HG03280 (cell line): Measurements from ENCODE around the gene TGOLN2.
"Not testable (repeated sequence)": the region's sequence is repeated elsewhere in the genome, so short reads cannot be mapped to it uniquely, and the experiment has no call there.

Experiments
- ATAC-seq: cut with Tn5 transposase; IDR thresholded peaks from one replicate; pipeline ENCODE4 v1.9.1; 2021; ENCODE audit warnings: mild to moderate bottlenecking, moderate library complexity; ENCODE audit not compliant: unreplicated experiment

Gene TGOLN2

DNA sequence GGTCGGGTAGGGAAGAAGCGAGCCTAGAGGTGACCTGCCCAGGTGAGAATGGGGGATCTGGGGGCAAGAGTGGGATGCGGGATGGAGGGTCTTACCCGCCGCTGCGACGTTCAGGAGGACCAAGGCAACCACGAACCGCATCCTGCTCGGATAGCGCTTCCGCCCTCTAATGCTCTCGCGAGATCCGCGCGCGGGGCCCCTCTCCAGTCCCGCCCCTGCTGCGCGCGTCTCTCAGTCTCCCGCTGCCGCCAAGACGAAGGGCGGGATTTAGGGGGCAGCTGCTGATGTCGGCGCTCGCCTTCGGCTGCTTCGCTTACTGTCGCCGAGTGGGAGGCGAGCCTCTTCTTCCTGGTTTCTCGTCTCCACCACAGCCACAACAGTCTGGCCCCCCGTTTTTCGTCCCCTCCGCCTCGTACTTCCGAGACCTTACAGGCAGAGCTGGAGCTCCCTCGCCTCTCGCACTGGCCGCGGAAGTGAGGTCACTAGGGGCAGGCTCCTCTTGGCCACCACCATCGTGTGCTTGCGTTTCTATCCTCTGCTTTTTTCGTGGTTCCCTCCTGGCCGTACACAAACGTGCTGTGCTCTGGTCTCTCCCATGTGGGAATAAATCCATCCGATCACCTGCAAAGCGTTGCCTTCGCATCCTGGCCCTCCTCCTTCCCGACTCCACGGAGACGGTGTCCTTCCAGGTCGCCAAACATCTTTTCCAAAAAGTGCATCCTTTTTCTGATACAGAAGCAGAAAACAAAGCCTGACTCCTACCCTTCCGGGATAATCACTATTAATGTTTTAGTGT is at the start of gene TGOLN2:
Gene TGOLN2 (minus strand): TSS at position 168 of the 796 bp plus-strand sequence. CDS start 27 bp downstream, at position 141.
- peak; percentile 82 for ATAC-seq

DNA sequence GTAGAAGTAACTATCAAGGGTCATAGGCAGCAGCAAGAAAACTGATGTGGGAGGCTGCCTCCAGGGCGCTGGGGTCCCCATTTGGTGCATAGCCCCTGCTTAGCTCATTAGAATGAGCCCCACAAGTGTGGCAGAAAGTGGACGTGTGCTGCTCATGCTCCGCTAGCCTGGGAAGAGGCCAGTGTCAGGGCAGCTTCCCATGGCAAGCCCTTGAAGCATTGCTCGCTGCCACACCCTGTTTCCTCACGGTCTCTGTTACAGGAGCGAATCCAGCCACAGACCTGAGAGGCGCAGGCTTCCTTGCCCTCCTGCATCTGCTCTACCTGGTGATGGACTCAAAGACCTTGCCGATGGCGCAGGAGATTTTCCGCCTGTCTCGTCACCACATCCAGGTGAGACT is 49.3 kb upstream of the TGOLN2 start:
- ATAC-seq = no peak

DNA sequence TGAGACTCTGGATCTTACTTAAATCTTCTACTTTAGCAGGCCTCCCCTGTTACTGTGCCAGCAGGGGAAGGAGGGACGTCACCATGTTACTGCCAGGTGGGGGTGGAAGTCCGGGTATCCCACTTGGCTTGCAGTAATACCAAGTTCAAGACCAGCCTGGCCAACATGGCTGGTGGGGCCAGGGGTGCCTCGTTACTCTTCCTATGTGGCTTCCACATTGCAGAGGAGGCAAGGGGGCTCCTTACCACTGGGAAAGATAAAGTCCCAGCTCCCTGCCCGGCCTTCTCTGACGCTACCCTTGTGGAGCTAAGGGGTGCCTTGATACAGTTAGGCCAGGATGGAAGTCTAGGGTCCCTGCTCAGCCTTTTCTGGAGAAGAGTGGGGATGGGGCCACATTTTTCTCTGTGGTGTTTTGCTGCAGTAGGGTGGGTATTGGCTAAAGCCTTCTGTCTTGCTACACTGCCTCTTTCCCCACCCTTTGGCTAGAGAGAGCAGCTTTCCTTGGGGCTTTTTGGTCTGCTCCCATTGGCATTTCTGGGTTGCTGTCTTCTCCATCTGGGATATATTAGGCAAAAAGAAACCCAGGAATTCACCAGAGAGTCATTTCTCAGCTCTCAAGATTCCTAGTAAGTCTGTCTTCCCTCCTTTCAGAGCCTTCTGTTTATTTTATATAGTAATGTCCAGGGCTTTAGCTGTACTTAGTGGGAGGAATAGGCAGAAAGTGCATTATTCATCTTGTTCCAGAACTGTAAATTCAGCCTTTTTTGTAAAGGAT is 48.7 kb upstream of the TGOLN2 start:
- no peak for ATAC-seq

DNA sequence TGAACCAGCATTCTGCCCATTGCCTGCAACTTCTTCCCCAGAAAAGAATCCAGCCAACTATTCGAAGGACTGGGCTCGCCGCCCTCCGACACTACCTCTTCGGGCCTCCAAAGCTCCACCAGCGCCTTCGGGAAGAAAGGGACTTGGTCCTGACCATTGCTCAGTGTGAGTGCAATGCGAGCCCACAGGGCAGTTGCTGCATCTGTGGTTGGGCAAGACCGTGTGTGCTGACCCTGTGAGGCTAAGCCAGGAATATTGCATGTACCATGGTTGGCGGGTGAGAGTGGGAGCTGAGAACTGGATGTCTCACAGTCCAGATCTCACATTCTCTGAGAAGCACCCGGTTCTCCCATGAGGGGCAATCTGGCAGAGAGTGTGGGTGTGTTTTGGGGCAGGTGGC is 43.3 kb upstream of the TGOLN2 start:
- ATAC-seq = no peak

DNA sequence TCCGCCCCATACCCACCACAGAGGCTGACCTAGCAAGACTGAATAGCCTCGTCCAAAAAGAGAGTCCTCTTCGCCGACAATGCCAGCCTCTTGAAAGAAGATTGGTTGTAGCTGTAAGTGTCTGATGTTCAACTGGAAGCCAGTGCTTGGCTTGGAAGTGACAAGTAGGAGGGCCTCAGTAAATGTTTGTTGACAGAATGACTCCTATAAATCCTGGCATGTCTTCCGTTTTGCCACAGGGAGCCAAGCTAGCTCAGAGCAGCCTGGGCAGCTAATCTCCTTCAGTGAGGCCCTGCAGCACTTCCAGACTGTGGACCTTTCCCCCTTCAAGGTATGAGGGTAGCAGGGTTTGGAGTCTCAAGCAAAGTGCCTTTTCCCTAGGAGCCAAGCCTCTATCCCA is 41.7 kb upstream of the TGOLN2 start:
- no peak for ATAC-seq

DNA sequence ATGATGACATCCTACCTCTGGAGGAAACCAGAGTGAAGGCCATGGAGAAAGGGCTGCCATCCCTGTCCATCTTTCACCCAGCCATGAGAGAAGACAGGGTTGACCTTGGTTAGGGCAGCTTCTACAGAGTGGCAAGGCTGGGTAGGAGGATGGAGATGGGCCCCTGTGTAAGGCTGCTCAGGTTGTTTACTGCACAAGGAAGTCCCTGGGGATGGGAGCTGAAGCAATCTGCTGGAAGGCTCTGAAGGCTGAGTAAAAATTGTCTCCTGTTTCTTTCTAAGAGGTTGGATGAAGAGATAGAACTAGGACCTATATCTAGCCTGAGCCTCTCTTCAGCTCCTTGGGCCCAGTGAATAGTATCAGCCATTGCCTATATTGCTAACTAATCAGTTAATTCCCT is 41.1 kb upstream of the TGOLN2 start:
- ATAC-seq = no peak

DNA sequence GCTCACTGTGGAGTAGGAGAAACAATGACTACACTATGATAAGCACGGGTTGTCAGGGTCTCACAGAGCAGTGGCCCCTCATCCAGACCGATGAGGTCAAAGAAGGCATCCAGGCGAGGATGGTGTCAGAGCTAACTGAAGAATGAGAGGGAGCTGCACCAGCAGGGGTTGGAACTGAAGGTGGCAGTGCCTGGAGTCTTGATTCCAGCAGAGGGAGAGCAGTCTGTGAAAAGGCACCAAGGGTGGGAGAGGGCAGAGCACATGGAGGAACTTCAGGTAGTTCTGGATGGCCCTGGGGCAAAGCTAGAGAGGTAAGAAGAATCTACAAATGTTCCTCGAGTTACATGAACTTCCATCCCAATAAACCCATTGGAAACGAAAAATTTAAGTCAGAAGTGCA is 39.4 kb upstream of the TGOLN2 start:
- no peak for ATAC-seq

DNA sequence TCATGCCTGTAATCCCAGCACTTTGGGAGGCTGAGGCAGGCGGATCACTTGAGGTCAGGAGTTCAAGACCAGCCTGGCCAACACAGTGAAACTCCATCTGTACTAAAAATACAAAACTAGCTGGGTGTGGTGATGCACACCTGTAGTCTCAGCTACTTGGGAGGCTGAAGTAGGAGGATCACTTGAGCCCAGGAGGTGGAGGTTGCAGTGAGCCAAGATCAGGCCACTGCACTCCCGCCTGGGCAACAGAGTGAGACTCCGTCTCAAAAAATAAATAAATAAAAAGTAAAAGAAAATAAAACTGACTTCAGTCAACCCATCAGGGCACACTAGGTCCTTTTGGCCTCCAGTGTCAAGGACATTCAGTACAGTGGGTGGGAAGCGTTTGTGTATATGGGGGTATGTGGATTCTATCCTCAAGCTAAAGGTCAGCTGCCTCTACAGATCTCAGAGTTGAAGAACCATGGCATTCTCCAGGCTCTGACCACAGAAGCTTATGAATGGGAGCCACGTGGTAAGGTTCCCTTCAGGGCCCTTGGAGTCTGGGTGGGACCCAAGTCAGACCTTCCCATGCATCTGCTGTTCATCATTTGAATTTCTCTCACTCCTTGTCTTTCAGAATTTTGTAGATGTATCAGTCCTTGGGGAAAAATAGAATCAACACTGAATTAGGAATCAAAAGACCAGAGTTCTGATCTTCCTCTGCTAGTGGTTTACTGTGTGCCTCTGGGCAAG is 35.0 kb upstream of the TGOLN2 start:
- not testable (repeated sequence) for ATAC-seq

DNA sequence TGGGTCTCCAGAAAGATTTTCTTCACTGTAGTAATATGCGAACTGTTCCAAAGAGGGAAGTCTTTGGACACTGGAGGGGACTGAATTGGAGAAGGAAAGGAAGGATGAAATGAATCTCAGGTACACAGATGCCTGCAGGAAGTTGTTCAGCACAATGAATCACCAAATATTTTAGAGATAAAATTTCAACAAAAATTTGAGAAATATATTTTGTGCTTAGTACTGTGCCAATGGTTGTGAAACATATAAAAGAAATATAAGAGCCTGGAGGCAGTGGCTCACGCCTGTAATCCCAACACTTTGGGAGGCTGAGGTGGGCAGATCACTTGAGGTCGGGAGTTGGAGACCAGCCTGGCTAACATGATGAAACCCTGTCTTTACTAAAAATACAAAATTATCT is 29.9 kb upstream of the TGOLN2 start:
- no peak for ATAC-seq

DNA sequence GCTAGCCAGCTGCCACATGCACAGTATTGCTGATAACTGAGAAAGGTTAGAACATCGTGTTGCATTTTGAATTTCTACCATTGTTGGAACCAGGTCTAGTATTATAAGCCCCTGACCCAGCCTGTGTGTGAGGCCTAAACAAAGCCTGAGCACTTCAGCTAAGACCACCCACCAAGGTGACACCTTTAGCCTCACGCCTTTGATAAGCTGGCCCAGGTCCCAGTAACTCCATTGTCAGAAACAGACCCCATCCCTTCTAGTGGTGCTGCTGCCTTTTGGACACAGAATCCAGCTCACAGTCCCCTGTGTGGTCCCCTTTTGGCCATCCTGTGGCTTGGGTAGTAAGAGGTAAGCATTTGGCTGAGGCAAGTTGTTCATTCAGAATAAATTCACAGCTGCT is 28.4 kb upstream of the TGOLN2 start:
- ATAC-seq = no peak

DNA sequence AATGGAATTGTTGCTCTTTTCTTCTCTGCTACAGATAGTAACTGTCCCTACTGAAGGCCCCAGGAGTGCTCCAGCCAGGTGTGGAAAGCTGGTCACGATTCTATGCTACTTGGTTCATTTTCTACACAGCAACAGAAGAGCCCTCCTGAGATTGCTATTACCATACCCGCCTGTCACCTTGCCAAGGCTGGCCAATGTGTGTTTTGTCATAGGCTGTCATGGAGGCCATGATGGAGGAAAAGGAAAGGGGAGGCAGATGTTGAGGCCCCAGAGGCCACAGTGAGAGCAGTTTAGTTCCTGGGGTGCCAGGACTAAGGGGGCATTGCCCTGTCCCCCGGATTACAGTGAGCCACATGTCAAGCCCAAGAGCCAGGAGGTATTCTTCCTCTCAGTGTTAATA is 27.7 kb upstream of the TGOLN2 start:
- no peak for ATAC-seq

DNA sequence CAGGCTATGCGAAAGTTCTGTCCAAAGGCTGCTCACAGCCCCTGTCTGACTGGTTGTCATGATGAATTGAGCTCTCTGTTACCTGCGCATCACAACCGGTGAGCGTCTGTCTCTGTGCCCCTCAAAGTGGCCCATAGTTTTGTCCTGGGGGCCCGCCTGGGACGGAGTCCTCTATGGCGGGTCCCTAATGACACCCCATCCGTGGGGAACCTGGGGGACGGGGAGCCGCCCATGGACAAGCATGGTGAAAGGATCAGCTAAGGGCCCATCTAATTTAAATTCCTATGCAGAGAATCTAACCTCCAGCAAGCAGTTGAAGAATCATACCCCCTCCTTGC is 27.3 kb upstream of the TGOLN2 start:
- ATAC-seq = peak; percentile 9

DNA sequence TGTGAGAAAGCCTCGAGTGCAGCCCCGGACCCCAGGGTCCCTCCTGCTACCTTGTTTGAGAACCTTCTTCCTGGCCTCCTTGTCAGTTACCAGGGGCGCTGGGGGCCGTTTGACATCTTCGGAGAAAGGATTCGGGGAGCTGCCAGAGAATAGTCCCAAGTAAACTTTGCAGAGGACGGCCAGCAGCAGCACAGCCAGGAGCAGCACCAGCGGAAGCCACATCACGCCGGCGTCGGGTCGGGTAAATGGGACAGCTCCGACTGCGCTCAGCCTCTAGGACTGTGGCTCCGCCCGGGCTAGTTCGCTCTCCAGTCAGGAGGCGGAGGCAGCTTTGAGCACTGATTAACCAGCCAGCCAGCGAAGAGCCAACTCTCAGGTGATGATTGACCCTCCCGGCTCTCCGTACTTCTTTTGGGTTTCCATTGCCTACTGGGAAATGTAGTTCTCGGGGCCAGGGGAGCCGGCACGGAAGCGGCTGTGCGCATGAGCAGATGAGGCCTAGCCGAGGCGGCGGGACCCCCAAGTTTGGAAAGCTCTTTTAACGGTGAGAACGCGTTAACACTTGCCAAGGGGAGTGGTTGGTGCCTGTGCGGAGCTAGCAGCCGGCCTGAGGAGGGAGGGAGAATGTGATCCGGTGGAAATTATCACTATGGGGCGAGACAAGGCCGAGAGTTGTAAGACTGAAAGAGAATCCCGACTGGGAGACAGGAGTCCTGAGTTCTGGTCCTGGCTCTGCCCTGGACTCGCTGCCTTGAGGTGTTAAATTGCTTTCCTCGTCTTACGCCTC is 26.7 kb upstream of the TGOLN2 start, which contains the start of the genes ELMOD3 and RETSAT:
Gene ELMOD3 (plus strand): TSS at position 484 of the 787 bp plus-strand sequence. CDS start 2,430 bp downstream, outside the sequence.
Gene RETSAT (minus strand): TSS at position 243 of the 787 bp plus-strand sequence. CDS start 21 bp downstream, at position 222.
- peak; percentile 96 for ATAC-seq

DNA sequence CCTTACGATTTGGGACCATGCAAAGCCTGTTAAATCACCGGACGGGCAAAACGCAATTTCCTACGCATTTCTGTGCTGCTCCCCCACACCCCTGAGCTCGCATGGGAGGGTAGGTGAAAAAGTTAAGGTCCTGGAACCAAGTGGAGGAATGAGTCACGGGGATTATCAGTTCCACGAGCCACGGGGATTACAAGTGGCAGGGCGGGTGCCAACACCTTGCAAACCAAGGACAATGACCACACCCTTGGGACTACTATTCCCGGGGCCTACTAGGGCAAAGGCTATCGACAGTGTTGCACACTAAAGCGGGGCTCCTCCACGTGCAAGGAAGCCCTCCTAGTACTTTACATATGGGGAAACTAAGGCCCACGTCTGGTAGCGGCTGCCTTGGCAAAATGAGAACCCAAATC is 26.1 kb upstream of the TGOLN2 start:
- ATAC-seq = peak; percentile 7

DNA sequence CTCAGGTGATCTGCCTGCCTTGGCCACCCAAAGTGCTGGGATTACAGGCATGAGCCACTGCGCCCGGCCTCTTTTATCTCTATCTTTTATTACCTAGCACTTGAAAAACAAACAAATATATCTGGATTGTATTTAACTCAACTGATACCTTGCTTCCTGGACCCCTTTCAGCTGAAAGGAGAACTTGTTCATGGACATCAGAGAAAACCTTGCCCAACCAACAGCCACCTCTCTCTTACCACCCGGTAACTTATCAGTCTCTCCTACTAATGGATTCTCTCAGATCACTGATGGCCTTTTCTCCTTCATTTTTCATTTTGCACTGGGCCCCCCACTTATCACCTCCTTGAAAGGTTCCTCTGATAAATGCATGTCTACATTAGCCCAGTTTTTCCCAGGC is 19.8 kb upstream of the TGOLN2 start:
- no peak for ATAC-seq

DNA sequence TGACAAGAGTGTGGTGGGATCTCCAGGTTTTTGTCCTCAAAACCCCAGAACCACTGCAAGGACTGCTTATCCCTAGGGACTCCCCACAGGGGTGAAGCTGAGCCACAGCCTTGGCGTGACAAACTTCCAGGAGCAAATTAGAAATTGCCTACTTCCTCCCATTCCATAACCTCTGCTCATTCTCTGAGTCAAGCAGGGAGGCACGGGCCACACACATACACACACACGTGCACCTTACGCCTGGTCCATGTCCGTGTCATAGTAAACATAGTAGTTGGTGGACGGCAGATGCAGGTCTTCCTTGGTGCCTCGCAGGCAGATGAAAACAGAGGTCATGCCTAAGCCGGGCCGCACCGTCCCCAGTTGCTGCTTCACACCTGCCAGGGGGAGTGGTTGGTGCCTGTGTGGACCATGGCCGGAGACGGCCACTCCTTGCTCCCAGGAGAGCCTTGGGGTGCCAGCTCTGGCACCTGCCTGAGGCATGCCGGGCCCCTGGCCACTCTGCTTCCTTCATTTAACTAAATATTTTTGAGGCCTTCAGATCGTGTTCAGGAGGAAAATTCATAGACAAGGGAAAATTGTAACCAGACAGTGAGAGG is 16.7 kb upstream of the TGOLN2 start:
- no peak for ATAC-seq

DNA sequence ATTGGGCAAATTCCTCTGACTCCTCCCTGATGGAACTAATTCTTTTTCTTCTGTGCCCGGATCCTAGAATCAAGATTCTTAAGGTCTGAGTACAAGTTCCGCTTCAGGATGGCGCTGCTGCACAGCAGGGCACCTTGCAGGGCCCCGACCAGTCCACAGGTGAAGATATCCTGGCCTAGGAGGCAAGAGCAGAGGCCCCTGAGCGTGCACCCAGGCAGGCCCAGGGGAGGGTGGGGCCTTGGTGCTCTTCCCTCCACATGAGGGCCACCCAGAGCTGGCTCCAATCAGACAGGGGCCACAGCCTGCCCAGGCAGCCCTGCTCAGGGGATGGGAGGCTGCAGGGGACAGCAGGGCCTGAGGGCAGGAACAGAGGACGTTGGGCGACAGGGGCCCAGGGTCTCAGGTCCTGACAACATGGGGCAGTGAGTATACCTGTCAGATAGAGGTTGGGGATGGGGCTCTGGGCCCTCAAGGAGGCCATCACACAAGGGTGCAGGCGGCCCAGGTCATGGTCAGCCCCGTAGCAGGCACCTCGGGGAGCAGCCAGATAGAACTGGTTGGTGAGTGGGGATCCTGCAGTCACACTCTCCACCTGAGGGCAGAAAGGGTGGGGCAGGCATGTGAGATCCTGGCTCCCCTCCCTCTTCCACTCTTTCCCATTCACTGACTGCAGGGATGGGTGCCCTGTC is 15.6 kb upstream of the TGOLN2 start:
- not testable (repeated sequence) for ATAC-seq

DNA sequence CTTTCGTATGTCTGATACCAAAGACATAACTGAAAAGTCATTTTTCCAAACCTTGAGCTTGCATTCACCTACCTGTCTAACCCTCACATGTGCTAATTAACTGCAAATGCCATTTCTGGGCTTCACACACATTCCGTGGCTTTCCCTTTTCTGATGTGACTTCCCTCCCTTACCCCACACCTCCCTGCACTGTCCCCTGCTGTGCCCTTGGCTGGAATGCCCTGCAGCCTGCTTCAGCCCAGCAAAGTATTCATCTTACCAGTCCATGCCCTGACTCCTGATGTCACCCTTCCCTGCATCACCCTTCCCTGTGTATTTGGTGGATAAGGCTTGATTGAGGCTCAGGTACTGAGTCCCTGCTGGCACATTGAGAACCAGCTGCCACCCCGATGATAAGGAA is 14.4 kb upstream of the TGOLN2 start:
- no peak for ATAC-seq

DNA sequence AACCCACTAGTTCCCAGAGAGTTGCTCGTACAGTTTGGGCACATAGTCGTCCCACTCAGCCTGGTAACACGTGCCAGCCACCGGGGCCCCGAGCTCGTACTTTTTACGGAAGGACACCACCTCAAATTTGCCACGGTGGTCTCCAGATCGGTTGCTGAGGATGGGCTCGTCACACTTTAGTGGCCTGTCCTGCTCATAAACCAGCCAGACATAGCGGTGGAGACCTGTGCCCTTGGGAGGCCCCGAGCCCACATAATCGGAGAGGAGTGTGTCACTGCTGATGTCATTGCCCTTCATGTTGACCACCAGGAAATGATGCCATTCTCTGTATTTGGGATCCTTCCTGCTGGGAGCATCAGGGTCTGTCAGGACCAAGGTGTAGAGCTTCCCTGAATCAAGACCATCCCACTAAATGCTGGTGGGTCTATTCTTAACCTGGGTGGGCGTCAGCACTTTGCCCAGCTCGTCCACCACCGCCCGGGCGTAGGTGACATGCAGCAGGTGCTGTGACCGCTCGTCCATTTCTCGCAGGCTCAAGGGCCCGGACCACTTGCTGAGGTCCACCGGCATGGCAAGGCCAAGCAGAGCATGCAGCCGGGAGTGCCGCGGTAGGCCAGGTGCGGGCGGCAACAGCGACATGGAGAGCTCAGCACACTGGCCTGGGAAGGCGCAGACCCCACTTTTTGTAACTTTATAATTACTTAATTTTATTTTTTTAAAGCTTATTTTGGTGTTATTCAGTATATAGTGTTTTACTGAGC is 13.7 kb upstream of the TGOLN2 start:
- ATAC-seq = no peak
